Coronary artery (tissue), 2 donors: ENCODE data around the gene GLRA2.
"Not testable (repeated sequence)": the region's sequence is repeated elsewhere in the genome, so short reads cannot be mapped to it uniquely, and the experiment has no call there.

Experiments
- DNase-seq: peaks from one replicate; pipeline ENCODE4 v3.0.0-alpha.2; 2017; ENCODE audit warnings: low spot score
- H3K27ac ChIP-seq, 2 donors: fragments of 200-600 bp; sonication (generic); one replicate each; pipeline ENCODE4 v1.5.1; 2016 to 2019
- H3K4me3 ChIP-seq: fragments of 200-600 bp; sonication (generic); 2 replicates; pipeline ENCODE4 v1.5.1; 2016; ENCODE audit warnings: mild to moderate bottlenecking, moderate library complexity
- CTCF ChIP-seq: fragments of 200-600 bp; sonication (generic); IDR thresholded peaks from one replicate; pipeline ENCODE4 v1.5.1; 2019; ENCODE audit warnings: antibody characterized with exemption

The GLRA2 gene

GRCh38 chrX:14673236-14673635, 143.9 kb downstream of the GLRA2 start:
- DNase-seq, result no peak
- no peak for TF ChIP-seq CTCF
- no peak overlapping the region for H3K27ac ChIP-seq
- H3K4me3 ChIP-seq, result no peak overlapping the region

GRCh38 chrX:14673764-14674163, 144.4 kb downstream of the GLRA2 start:
- no peak for DNase-seq
- H3K27ac ChIP-seq, result no peak overlapping the region
- TF ChIP-seq CTCF, result no peak

DNA sequence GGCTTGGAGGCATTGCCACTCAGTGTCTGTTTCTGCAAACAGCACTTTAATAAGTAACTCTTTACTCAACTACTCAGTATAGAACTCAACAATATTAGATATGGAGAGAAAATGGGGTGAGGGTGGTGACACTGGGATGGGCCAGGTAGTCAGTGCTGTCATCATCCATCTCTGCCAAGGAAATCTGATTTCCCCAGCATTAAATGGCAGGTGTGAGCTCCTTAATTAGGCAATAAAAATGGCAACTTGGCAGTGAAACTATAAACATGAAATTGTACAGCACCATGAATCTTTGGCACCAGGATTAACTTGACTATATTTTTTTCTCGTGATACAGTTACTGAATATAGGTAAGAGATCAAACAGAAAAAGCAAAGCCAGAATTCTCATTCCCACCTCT, 146.2 kb downstream of the GLRA2 start:
- Histone ChIP-seq H3K4me3 (no peak overlapping the region), H3K27ac (no peak overlapping the region)
- TF ChIP-seq CTCF, result no peak
- DNase-seq, result no peak

More at GRCh38 chrX:14673764-14674163, 144.4 kb downstream of the GLRA2 start:
- no peak overlapping the region for H3K4me3 ChIP-seq

- Histone ChIP-seq H3K4me3 (no peak overlapping the region), H3K27ac (no peak overlapping the region)
- TF ChIP-seq CTCF, result no peak
- DNase-seq, result no peak
These were observed 147.1 kb downstream of the GLRA2 start for GRCh38 chrX:14676431-14676830.

GRCh38 chrX:14688331-14688730, 159.0 kb downstream of the GLRA2 start:
- DNase-seq, H3K4me3 ChIP-seq: not testable (repeated sequence)

DNA sequence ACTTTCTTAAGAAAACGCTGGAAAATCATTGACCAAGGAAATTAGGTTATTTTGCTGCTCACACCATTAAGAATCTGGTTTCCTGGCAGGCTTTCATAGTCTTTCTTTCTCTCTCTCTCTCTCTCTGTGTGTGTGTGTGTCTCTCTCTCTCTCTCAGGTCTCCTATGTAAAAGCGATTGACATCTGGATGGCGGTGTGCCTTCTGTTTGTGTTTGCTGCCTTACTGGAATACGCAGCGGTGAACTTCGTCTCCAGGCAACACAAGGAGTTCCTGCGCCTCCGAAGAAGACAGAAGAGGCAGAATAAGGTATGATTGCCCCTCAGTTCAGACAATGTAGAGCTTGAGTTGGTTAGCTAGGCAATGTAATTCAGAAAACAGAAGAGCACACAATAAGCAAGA, 161.2 kb downstream of the GLRA2 start:
- DNase-seq, result no peak
- Histone ChIP-seq H3K4me3 (no peak overlapping the region), H3K27ac (no peak overlapping the region)
- TF ChIP-seq CTCF, result no peak

More at GRCh38 chrX:14688331-14688730, 159.0 kb downstream of the GLRA2 start:
- H3K27ac ChIP-seq, result not testable (repeated sequence)

DNA sequence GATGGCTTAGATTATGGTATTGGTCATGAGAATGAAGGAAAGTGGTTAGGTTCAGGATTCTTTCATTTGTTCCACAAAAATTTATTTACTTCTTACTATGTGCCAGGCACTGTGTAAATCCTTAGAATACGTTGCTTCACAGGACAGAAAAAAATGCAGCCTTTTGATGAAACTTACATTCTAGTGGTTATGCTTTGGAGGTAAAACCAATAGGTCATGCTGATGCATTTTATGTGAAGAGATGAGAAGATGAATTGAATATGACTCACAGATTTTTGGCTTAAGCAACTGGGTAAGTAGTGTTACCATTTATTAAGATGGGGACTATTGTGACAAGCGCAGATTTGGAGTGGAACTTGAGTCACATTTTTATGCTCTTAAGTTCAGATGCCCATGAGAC, 165.3 kb downstream of the GLRA2 start:
- no peak for TF ChIP-seq CTCF
- DNase-seq, result no peak
- Histone ChIP-seq H3K27ac (no peak overlapping the region), H3K4me3 (no peak overlapping the region)

- H3K4me3 ChIP-seq, result no peak overlapping the region
- DNase-seq, result no peak
- H3K27ac ChIP-seq, result no peak overlapping the region
- no peak for TF ChIP-seq CTCF
These were observed 168.1 kb downstream of the GLRA2 start for GRCh38 chrX:14697451-14697850.
